HepG2 (cell line): ENCODE measurements around the gene MRPL10. TPM values are rescaled to one million over a fixed set of nuclear protein-coding genes. Genes with fewer than 3 reads are reported as not detected.

ENCODE experiments used
- ATM ChIP-seq: fragments of 450-650 bp; IDR thresholded peaks from 2 replicates; pipeline ENCODE4 v1.7.1; 2017; ENCODE audit warnings: mild to moderate bottlenecking, borderline replicate concordance
- CEBPG ChIP-seq: IDR thresholded peaks from 2 replicates; pipeline ENCODE4 v1.6.1; 2016
- DNMT3B ChIP-seq: conservative IDR thresholded peaks from 2 replicates; pipeline ENCODE4 v1.6.1; 2016; ENCODE audit warnings: missing biosample characterization, control low read depth
- HOXA3 ChIP-seq: sonication (generic); formaldehyde crosslinking; IDR thresholded peaks from 2 replicates; pipeline ENCODE4 v1.5.0; 2020; ENCODE audit warnings: missing genetic modification reagents
- KLF12 ChIP-seq: sonication (generic); formaldehyde crosslinking; IDR thresholded peaks from 2 replicates; pipeline ENCODE4 v1.4.0; 2020; ENCODE audit warnings: missing genetic modification reagents, borderline replicate concordance
- PATZ1 ChIP-seq: sonication (generic); formaldehyde crosslinking; IDR thresholded peaks from 2 replicates; pipeline ENCODE4 v1.4.0; 2020; ENCODE audit warnings: missing genetic modification reagents
- SATB2 ChIP-seq: sonication (generic); formaldehyde crosslinking; IDR thresholded peaks from 2 replicates; pipeline ENCODE4 v1.5.0; 2020; ENCODE audit warnings: missing genetic modification reagents
- STAT6 ChIP-seq: sonication (generic); formaldehyde crosslinking; IDR thresholded peaks from 2 replicates; pipeline ENCODE4 v1.4.0; 2020; ENCODE audit warnings: missing genetic modification reagents, mild to moderate bottlenecking, borderline replicate concordance
- THAP9 ChIP-seq: sonication (generic); formaldehyde crosslinking; IDR thresholded peaks from 2 replicates; pipeline ENCODE4; 2020; ENCODE audit warnings: missing genetic modification reagents, mild to moderate bottlenecking, borderline replicate concordance
- USF2 ChIP-seq, 2 experiments: sonication (generic) in 1 of 2; formaldehyde crosslinking in 1 of 2; IDR thresholded peaks; 2 replicates each; pipeline versions ENCODE4 v1.5.1 to v1.6.1; 2011 to 2020; ENCODE audit warnings: borderline replicate concordance in 1 of 2, low read depth in 1 of 2, low read length in 1 of 2, mild to moderate bottlenecking in 1 of 2, missing genetic modification reagents in 1 of 2, moderate library complexity in 1 of 2
- ZBTB42 ChIP-seq: sonication (generic); formaldehyde crosslinking; IDR thresholded peaks from 2 replicates; pipeline ENCODE4 v1.5.0; 2020; ENCODE audit warnings: mild to moderate bottlenecking, missing genetic modification reagents
- ZFX ChIP-seq: sonication (generic); formaldehyde crosslinking; IDR thresholded peaks from 2 replicates; pipeline ENCODE4 v1.4.0; 2020; ENCODE audit warnings: mild to moderate bottlenecking, low read depth, missing genetic modification reagents, moderate library complexity
- ZNF326 ChIP-seq: sonication (generic); formaldehyde crosslinking; IDR thresholded peaks from 2 replicates; pipeline ENCODE4 v1.4.0; 2020; ENCODE audit warnings: missing genetic modification reagents, borderline replicate concordance
- ZNF430 ChIP-seq: sonication (generic); formaldehyde crosslinking; IDR thresholded peaks from 2 replicates; pipeline ENCODE4 v1.9.0; 2021; ENCODE audit warnings: mild to moderate bottlenecking, missing genetic modification reagents
- ZNF564 ChIP-seq: sonication (generic); formaldehyde crosslinking; IDR thresholded peaks from 2 replicates; pipeline ENCODE4 v1.8.1; 2023; ENCODE audit warnings: mild to moderate bottlenecking, missing genetic modification reagents
- ZNF580 ChIP-seq: IDR thresholded peaks from 2 replicates; pipeline ENCODE4 v1.6.1; 2016; ENCODE audit warnings: low read depth, borderline replicate concordance
- ZNF644 ChIP-seq: IDR thresholded peaks from 2 replicates; pipeline ENCODE4 v1.6.1; 2016; ENCODE audit warnings: low read depth
- ZSCAN31 ChIP-seq: sonication (generic); formaldehyde crosslinking; IDR thresholded peaks from 2 replicates; pipeline ENCODE4 v1.5.0; 2020; ENCODE audit warnings: low read depth, mild to moderate bottlenecking, missing genetic modification reagents
- polyA plus RNA-seq, 8 experiments: library from polyadenylated mRNA; depleted of rRNA in 3 of 8; stranded (reverse) in 7 of 8; unstranded in 1 of 8; fragments of >200 nt; fragmentation: Illumina TruSeq in 4 of 8; extraction: Trizol in 4 of 8; gene quantifications; 2 replicates each; pipeline versions ENCODE4 v1.2.1 to v1.2.3, GENCODE V29; 2011 to 2016; ENCODE audit warnings: low read depth in 4 of 8, missing spikeins in 1 of 8, mixed read lengths in 1 of 8; ENCODE audit not compliant: insufficient read depth in 1 of 8
- total RNA-seq, 5 experiments: library from RNA; depleted of rRNA; stranded (reverse); fragments of >200 nt; fragmentation: Illumina TruSeq; extraction: Trizol; gene quantifications; 2 replicates each; pipeline ENCODE4 v1.2.3, GENCODE V29; 2016; ENCODE audit warnings: low read depth in 1 of 5

Gene MRPL10
- total and polyA plus RNA-seq, 2 of the 13 experiments (the other 11 are each of a cell fraction or from before 2014, with no cell fraction given) = 56.7 to 149 TPM

- peak; percentile 55 for TF ChIP-seq USF2 (IDR thresholded peaks at IDR 0.05; ENCODE audit: low read depth, low read length)
- TF ChIP-seq USF2 (CRISPR knock-in tag; IDR thresholded peaks at IDR 0.05; ENCODE audit: borderline replicate concordance) = no peak; the same call in none of the 2 replicates
- peak; percentile 81 for TF ChIP-seq HOXA3 (CRISPR knock-in tag)
- no peak for TF ChIP-seq ATM
- no peak for TF ChIP-seq STAT6 (CRISPR knock-in tag)
- TF ChIP-seq ZFX (CRISPR knock-in tag) = peak; percentile 97
- TF ChIP-seq ZNF644 (CRISPR knock-in tag) = no peak
- no peak; the same call in none of the 2 replicates for TF ChIP-seq KLF12
- TF ChIP-seq THAP9 (CRISPR knock-in tag) = no peak; the same call in 1 of the 2 replicates
- peak; percentile 21; the same call in 1 of the 2 replicates for TF ChIP-seq ZBTB42 (CRISPR knock-in tag)
- TF ChIP-seq SATB2 = 0 out of 2 replicates have a peak, but pooled peaks have one; percentile 30
- TF ChIP-seq PATZ1 (CRISPR knock-in tag) = peak; percentile 66
- peak; percentile 98 for TF ChIP-seq ZSCAN31 (CRISPR knock-in tag)
- TF ChIP-seq ZNF326 = no peak
- no peak; the same call in 1 of the 2 replicates for TF ChIP-seq ZNF430 (CRISPR knock-in tag)
- TF ChIP-seq ZNF564 (CRISPR knock-in tag) = peak; percentile 72; the same call in 1 of the 2 replicates
- peak; percentile 64; the same call in 1 of the 2 replicates for TF ChIP-seq DNMT3B (CRISPR knock-in tag)
- 0 out of 2 replicates have a peak, but pooled peaks have one; percentile 5 for TF ChIP-seq CEBPG (CRISPR knock-in tag)
- peak; percentile 77; the same call in 1 of the 2 replicates for TF ChIP-seq ZNF580
Observed at GRCh38 chr17:47840742-47841487, 9.6 kb upstream of the MRPL10 start, which contains the start of gene SCRN2 (continued).
